HG02623 (cell line): ENCODE results near the gene PSMB11.
"Not testable (repeated sequence)": the region's sequence is repeated elsewhere in the genome, so short reads cannot be mapped to it uniquely, and the experiment has no call there.

Experiments used
- ATAC-seq: cut with Tn5 transposase; IDR thresholded peaks from one replicate; pipeline ENCODE4 v1.9.1; 2021; ENCODE audit warnings: moderate library complexity; ENCODE audit not compliant: unreplicated experiment

PSMB11 gene

DNA sequence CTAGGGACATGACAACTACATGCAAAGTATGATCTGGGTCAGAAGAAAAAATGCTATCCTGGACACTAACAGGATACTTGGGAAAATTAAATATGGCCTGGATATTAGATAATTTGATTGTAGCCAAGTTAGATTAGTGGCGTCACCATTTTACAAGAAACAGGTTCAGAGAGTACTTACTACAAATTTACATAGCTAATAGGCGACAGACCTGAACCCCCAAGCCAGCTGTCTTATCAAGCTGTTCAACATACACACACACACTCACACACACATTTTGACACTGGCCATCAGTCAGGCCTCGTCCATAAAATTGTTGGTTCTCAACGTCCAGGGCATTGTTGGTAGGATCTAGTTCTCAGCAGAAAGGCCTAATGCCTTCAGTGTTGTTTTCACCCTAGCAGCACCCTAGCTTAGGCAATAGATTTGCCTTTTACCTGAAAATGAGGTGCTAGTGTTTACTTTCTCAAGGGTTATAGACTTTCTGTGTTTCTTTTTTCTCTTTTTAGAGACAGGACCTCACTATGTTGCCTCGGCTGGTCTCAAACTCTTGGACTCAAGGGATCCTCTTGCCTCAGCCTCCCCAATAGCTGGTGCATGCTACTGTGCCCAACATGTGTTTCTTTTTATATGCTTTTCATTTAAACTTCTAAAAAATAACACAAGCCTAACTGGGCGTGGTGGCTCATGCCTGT lies 28.8 kb upstream of the PSMB11 start:
- ATAC-seq, result no peak

DNA sequence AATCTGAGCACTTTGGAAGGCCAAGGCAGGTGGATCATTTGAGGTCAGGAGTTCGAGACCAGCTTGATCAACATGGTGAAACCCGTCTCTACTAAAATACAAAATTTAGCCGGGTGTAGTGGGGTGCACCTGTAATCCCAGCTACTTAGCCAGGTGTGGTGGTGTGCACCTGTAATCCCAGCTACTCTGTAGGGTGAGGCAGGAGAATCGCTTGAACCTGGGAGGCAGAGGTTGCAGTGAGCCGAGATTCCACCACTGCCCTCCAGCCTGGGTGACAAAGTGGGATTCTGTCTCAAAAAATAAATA lies 28.3 kb upstream of the PSMB11 start:
- not testable (repeated sequence) for ATAC-seq

DNA sequence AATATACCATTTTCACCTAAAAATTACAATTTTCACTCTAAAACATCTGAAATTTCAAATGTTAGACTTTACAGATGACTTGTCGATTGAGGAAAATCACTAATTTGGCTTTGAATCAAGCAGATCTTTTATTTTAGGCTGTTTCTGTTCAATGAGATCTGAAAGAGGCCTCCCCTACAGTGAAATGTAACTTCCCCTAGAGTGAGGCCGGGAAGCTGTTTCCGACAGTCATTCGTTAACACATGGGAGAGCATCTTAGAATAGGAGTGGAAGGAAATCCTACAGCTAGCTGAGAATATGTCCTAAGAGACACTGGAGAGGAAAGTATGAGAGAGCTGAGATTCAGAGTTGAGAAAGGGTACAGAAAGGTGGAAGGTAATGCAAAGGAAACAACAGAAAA lies 26.4 kb upstream of the PSMB11 start:
- ATAC-seq, result no peak

DNA sequence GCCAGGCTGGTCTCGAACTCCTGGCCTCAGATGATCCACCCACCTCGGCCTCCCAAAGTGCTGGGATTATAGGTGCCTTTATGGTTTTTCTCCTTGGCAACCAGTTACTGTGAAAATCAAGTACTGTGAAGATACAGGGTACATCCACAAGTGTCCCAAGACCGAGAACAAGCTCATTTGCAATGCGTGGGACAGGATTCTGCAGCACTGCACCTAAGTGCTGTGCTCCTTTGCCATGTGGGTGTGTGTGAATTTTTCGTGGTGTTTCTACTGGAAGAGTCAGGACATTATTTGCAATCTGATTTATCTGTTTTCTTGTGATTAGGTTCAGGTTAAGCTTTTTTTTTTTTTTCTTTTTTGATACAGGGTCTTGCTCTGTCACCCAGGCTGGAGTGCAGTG lies 24.9 kb upstream of the PSMB11 start:
- no peak for ATAC-seq

DNA sequence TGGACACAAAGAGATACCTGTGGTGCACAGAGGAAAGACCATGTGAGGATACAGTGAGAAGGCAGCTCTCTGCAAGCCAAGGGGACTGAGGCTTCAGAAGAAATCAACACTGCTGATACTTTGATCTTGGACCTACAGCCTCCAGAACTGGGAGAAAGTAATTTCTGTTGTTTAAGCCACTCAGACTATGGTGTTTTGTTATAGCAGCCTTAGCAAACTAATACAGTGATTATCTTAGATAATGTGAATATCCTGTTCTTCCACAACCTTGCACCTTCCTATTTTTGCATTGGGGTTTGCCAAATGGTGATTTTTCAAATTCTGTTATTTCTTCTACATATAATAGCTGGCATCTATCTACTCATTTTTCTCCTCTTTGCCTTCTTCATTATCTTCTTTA lies 23.9 kb upstream of the PSMB11 start:
- no peak for ATAC-seq

DNA sequence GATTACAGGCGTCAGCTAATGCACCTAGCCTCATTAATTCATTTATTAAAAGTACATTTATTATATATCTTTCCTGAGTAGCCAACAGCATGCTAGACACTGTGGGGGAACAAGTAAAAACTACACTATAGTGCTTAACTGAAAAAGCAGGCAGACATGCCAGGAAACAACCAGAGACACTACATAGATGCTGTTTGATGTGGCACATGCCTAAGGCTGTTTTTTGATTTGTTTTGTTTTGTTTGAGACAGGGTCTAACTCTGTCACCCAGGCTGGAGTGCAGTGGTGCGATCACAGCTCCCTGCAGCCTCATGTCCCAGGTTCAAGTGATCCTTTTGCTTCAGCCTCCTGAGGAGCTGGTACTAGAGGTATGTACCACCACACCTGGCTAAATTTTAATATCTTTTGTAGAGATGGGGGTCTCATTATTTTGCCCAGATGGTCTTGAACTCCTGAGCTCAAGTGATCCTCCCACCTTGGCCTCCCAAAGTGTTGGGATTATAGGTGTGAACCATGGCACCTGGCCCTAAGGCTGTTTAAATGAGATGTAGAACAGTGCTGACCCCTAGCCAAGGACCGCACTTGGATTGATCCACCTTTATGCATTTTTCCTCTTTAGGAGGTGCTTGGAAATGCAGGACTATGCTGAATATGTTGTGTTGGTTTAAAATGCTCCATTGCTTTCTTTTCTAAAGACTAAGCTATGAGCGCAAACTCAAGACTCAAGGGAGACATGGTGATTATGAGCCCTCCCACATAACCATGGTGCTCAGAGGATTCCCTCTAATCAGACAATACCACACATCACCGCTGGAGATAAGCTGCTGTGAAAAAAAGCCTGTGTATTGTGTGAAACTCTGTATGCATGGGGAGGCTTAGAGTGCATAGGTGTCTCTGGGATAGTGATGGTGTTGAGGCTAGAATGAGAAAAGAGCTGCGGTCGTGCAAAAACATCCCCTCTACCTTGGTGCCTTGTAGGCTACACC lies 21.6 kb upstream of the PSMB11 start:
- no peak for ATAC-seq

DNA sequence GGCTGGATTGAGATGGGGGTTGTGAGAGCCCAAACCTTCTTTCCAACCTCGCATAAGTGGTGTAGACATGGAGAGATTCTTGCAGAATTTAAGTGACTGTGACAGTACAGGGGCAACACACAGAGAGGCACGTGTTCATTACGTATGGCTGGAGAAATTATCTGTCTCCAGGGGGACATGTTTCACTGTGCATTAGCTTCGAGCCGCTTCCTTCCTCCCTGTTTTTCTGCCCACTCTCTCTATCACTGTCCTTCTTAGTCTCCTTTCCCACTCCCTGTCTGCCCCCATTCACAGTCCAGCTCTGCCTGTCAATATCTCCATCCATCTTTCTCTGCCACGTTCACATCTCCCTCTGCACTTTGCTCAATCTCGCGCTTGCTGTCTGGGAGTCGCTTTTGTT lies 20.6 kb upstream of the PSMB11 start:
- no peak for ATAC-seq

DNA sequence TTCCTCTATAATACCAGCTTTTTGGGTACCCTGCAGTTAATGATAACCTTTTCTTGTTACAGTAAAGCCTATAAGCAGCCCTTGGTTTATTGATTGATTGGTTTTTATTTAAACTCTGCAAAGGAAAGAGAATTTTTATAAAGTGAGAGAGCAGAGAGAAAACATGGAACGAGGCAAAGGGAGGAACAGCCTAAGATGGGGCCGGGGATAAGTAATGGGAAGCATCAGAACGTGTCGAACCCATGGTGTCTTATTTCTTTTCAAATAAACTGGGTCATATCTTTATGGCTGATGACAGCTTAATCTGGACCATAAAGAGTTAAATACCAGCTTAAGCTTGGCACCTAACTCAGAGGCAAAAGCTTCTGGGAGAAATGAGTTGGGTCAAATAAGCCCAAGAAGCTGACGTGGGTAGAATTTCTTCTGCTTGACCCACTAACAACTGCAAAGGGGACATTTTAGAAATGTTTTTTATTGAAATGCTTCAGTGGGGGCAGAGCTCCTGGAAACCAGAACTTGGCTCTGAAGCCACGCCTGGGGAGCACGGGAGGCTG lies 20.0 kb upstream of the PSMB11 start:
- no peak for ATAC-seq

DNA sequence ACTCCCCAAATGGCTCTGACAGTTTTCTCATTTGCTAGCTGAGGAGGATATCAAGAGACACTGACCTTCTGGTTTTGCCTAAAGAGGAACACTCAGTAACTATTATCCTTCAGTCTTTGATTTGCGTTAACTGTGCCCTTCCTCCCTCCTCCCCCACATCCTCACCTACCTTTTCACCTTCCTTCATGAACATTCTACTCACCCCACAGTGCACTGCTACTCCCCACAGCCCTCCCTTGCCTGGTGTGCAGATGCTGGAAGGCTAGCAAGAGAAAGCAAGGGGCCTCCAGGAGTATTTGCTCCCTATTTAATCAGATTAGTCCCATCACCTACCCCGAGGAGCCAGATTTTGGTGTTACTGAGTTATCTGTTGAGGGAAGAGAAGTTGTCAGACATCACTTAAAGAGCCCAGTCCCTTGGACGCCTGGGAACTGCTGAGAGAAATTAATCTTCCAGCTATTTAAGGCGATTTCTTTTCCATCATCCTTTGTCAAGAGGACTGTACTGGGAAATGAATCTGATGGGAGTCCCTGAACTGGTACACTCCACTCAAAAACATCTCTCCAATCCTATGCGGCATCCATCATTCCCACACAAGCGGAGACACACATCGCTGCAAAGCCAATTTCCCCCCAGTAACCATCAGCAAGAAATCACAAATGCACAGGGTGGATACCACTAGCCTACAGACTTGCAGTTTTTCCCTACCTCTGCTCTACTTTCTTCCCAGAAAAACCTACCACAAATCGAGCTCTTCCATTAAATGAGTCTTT lies 18.8 kb upstream of the PSMB11 start:
- ATAC-seq, result no peak

DNA sequence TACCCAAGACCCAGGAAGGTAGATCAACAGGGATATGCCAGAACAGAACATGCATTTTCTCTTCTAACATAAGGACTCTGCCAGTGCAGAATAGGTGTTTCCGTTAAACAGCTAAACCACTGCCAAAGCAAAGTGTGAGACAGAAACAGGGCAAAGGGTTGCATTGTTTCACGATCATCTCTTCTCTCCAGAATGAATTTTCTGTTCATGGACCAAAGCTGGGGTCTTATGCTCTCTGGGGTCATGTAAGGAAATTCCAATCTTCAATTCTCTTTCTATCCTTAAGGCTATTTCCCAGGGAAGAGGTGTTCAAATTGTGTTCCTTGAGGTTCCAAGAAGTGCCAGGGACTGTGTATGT lies 18.2 kb upstream of the PSMB11 start:
- no peak for ATAC-seq

DNA sequence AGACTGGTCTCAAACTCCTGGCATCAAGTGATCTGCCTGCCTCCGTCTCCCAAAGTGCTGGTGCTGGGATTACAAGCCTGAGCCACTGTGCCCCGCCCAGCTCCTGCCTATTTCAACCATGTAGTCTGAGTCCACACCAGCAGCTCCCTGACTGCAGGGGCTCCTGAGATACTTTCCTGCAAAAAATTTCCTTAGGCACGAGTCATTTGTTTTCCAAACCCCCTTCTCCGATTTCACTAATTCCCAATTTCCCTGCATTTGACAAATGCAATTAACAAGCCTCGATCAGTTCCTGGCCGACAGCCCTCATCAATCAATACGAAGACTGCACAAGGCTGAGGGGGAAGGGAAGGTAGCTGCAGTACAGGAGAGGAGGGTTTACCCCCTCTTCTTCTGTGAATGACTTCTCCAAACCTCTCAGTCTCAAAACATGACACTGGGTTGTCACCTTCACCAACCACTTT lies 17.4 kb upstream of the PSMB11 start:
- ATAC-seq, result no peak

DNA sequence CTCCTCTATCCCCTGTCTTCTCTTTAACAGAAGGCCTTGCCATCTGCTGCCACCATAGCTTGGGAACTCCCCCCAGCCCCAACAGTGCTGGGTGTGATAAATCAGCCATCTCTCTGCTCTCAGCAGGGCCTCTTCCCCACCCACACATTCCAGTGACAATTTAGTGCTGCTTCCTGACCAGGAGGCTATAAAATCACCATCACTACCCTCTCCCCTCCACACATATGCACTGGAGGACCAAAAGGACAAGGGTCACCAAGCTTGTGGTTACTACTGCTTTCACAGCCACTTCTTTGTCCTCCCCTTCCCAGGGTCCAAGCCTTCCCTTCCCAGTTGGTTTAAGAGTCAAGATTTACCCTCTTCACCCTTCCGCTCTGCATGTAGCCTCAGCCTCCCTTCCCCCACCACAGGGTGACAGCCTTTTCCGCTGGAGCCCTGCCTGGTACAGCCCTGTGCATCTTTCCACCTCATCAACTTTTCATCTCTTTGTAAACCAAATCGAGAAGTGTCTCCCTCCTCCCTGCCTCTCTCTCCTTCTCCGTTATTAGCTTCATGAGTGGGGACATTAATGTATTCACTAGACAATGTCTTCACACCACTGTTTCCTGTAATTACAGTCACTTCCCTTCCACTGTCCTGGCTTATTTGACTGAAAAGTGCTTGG lies 16.7 kb upstream of the PSMB11 start:
- ATAC-seq, result no peak

DNA sequence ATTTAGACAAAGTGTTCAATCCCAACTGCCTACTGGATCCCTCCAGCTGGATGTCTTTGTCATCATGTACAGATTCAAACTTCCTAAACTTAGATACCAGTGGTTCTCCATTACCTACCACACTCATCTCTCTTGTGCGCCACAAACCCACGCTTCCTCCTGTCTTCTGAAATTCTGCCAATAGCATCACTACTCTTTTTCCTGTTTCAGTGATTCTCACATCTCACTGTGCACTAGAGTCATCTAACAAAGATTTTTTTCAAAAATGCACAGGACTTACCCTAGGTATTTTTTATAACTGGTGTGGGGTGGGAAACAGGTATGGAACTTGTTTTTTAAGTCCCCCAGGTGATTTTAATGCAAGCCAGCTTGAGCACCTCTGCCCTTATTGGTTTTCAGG lies 13.2 kb upstream of the PSMB11 start:
- ATAC-seq, result no peak

DNA sequence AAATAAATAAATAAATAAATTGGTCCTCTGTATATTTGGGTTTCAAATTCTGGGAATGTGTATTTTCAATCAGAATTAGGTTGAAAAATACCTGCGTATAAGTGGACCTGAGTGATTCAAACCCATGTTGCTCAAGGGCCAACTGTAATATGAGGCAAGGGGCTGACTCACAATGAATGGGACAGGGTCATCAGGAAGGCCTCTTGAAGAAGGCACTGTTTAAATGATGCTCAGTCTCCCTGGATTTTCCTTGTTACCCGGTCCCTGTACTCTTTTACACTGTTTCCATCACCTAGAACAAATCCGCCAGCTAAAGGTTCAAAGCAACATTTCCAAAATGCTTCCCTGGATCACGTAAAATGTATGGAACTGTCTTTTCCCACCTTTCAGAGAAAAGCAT lies 11.1 kb upstream of the PSMB11 start:
- ATAC-seq, result no peak

DNA sequence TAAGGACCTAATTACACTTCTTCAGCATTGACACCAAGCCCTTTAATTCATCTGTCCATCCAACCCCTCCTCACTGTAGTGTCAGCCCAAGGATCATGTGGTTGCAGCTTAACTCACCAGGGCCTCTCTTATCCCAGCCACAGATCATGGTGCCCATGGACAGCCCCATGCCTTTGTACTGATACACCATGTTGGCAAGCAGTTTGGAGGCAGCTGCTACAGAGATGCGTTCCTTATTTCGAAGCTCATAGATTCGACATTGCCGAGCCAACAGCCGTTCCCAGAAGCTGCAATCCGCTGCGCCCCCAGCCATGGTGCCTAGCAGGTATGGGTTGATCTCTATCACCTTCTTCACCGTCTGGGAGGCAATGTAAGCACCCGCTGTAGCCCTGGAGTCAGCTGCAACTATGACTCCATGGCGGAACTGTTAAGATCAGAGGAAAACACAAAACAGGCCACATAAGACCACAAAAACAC lies 8.7 kb upstream of the PSMB11 start:
- no peak for ATAC-seq

DNA sequence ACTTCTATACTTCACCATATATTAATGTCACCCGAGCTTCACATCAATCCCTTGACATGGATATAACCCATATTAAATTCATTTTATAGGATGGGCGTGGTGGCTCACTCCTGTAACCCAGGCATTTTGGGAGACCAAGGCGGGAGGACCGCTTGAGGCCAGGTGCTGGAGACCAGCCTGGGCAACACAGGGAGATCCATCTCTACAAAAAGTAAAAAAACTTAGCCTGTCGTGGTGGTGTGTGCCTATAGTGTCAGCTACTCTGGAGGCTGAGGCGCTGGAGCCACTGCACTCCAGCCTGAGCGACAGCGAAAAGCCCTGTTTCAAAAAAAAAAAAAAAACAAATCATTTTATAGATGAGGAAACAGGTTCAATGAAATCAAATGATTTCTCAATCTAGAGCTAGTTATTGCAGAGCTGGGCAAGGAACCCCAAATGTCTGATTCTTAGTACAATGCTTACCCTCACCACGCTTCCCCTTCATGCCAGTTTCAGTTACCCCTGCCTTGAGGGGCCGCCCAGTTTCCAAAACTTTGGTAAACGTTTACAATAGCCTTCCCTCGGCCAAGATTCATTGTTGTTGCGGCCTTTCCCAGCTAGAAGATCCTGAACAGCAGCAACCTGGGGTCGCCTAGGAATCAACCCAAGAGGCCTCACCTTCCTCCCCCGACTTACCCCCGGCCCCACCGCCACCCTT lies 8.1 kb upstream of the PSMB11 start:
- no peak for ATAC-seq

DNA sequence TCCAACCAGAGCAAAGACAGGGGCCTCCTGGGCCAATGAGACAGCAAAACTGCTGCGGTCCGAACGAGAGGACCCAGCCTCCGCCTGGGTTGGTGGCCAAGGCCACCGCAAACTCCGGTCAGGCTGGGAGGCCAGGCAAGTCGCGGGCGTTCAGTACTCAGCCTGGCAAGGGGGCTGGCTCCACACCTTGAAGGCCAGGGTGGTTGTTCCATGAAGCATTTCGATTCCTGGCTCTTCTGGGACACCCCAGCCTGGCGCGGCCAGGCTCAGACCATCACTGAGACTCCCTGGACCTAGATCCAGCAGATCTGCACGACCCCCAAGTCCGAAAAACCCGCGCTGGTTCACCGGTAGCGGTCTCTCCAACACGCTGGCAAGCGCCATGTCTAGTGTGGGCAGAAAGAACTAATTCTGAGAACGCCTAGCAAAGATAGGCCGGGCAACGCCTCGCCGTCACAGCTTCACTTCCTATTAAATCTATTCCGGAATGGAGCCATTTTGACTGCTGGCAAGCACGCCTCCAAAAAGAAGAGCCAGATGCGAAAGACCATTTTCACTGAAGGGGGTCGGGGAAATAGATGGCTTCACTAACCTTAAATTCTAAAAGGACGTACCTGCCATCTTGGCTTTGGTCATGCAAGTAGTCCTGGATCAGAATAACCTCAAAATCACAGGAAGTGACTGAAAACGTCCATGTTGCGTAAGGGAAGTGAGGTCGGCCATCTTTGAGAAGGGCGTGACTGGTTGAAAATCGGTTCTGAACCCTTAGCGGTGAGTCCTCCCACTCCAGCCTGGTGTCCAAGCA lies 7.3 kb upstream of the PSMB11 start, which contains the start of gene PSMB5:
TSS of gene PSMB5 (minus strand) at position 403 of the 805 bp plus-strand sequence. CDS start at position 384, 19 bp downstream.
- peak; percentile 90 for ATAC-seq

DNA sequence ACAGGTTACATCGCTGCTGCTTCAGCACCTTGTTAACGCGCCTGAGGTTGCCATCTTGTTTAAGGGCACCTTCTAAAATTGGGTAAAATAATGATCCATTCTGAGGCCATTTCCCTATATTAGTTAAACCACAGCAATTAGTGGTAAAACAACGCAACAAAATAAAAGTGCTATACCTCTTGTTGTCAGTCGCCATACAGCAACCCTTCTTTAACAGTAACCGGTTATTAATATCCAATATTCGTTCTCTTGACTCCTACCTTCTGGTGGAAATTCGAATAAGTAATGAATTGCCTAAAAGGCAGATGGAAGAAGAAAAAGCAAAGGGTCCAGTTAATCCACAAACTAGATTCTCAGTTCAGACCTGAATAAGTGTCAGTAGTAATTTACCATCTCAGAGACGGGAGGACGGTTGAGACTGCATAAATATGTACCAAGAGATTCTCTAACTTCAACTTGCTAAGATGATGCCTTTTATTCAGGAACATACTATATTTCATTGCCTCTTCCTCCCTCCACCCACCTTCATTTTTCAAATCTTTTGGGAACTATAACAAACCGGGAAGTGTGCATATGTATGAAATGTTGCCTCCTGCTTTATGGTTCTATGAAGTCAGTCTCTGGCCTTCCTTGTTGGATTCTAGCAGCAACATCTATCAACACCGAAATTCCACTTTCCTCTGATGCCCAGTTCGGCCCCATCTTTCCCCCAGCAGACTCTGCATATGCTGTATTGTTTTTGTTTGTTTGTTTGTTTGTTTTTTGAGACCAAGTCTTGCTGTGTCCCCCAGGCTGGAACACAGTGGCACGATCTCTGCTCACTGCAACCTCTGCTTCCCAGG lies 6.5 kb upstream of the PSMB11 start:
- no peak for ATAC-seq
